ENCODE data around the gene SLC27A2.

Gene SLC27A2

DNA sequence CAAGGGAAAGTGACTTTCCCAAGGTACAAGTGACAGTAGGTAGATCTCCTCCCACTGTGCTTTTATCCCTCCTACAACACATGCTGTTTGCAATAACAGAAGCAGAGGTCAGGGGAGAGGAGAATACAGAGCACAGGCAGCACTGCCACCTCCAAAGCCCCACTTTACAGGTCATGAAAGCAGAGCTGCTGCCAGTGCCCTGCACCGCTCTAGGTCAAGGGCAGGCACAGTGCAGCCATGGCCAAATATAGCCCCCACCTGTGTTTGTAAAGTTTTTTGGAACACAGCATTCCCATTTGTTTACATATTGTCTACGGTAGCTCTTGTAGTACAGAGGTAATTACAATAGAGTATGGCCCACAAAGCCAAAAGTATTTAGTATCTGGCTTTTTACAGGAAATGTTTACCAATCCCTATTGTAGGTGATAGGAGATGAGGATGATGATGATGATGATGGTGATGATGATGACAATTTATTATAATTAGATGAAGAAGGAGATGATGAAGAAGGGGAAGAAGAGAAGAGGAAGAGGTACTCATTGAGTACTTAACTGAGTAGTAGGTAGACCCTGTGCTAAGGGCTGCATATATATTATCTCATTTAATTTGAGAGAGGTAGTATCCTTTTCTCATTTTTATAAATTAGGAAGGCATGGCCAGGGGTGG lies 63.1 kb downstream of the SLC27A2 start:
- no peak for DNase-seq

DNA sequence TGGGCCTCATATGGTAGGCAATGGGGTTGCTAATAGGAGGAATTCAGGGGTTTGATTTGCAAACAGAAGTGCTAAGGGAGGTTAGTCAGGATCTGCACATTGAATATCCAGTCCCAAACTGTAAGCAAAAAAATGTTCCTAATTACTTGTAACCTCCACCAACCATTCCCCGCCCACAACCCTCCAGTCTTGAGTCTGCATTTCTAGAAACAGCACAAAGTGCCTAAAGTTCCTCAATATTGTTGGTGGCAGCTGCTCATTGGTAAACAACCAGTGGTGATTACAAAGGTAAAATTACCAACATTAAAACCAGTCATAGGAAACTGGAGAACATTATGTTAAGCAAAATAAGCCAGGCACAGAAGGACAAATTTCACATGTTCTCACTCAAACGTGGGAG lies 64.6 kb downstream of the SLC27A2 start:
- no peak for DNase-seq

DNA sequence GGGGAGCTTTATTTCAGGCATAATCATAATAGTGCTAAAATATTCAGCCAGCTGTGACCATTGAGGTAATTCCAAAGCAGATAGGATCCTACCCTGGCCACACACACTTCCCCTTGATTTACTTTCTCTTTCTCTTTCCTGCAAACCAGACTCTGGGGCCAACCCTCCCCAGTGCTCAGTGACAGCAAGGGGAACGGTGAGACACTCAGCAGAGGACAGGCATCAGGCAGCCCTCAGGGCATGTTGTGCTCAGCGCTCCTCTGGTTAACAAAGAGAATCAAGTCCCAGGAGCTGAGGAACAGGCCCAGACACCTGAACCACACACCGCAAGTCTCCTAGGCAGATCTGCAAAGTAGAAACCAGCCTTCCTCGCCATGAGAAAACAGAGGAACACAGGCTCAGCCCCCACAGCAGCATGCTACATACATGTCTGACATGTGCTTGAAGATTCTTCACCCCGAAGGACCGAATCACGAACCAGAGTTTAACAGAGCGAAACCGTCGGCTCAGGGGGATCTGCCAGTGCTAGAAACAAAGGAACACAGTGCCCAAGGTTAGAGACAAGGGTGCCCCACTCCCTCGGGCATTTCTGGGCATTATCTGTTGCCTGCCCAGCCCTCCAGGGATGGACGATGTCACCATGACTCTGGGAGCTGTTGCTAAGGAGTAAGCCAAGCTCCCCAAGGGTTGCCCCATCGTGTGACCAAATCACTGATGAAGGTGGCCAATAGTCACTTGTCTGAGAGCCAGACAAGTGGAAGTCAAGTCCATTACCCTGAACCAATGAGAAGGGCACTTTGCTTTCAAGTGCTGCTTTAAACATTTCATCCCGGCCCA lies 66.0 kb downstream of the SLC27A2 start:
- no peak for DNase-seq

DNA sequence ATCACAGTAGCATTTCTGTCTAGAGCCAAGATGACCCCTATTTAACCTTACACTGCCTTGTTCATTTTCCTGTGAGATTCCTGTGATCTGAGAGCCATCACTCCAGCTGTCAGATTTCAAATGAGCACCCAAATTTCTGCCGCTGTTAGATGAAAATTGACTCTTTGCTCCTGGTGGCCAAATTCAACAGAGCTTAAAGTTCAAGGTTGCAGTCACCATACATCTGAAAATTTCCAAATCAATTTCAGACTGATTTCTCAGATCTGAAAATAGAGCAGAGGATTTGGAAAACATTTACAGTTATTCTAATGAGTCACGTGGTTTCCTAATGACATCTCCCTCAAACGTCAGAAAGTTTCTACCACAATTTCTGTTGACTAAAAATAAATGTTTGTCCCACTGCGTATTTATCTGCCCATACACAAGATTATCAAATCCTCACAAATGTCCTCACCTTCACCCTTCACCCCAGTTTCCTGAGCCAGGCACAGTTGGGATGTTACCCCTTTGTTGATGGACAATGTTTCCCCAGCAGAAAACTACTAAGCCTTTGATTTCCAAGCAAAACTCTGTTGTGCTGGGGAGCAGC lies 67.1 kb downstream of the SLC27A2 start:
- DNase-seq = no peak

DNA sequence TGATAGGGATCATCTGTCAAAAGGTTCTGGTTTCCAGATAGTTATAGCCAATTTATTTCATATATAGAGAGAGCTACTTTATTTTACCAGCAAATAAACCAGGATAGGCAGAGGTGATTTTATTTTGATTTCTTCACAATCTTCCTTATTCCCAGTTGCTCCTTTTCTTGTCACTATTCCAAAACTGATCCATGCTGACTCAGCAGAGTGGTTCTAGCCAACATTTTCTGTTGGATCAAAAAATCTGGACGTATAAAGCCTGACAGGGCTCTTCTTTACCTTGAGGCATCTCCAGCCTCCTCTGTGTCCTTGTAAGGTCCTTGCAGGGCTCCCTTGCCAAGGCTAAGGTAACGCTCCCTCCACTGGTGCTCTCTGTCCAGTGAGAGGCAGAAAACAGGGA lies 67.7 kb downstream of the SLC27A2 start:
- no peak for DNase-seq

DNA sequence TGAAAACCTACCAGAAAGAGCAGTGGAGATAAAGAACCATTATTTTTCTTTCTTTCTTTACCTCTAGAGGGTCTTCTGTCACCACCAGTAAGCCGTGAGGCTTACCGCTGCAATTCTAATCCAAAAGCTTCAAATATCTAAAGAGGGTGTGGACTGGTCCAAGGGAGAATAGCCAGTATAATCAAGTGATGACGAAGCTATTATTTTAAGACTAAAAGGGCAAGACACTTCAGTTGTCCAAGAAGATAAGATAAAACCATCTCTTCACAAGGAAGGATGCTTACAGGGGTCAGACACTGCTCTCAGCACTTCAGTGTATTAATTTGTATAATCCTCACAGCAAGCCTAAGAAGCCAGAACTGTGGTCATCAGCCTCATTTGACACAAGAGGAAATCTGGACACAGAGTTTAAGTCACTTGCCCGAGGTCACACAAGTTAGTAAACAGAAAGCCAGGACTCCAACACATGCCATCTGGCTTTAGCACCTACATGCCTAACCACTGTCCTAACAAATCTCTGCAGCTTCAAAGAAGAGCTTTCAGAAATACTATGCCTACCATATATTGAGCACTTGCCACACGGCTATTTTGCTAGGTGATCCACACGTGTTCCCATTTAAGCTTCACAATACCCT lies 68.9 kb downstream of the SLC27A2 start:
- DNase-seq = no peak

DNA sequence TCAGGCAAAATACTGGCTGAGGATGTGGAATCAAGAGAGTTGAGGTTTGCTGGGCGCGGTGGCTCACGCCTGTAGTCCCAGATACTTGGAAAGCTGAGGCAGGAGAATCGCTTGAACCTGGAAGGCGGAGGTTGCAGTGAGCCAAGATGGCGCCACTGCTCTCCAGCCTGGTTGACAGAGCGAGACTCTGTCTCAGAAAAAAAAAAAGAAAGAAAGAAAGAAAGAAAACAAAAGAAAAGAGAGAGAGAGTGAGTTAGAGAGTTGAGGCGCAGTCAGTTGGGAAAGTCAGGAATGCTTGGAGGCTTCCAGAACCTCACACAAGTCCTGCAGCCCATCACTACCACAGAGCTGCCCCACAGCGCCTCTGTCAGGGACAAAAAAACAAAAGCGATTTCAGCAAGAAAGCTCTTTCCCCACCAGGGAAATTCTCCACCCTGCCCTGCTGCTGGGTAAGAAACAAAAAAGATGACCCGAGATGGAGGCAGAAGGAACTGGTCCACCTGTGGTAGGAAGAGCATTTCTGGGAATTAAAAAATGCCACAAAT lies 69.7 kb downstream of the SLC27A2 start:
- no peak for DNase-seq

DNA sequence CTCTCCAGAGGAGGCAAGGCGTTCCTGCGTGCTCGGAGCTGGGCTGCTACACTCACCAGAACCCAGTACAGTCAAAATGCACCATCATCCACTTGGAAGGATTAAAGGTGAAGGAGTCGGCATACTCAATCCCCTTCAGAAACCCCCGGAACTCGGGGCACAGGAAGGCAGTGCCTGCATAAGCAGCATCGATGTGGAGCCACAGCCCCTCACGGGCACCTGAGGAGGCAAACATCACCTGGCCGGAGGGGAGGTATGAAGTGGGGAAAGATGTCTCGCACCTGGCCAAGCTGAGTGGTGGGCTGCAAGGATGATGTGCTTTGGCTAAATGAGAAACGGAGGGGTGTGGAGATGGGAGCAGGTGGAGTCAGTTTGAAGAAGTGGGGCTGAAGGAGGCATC lies 70.6 kb downstream of the SLC27A2 start:
- DNase-seq = no peak

DNA sequence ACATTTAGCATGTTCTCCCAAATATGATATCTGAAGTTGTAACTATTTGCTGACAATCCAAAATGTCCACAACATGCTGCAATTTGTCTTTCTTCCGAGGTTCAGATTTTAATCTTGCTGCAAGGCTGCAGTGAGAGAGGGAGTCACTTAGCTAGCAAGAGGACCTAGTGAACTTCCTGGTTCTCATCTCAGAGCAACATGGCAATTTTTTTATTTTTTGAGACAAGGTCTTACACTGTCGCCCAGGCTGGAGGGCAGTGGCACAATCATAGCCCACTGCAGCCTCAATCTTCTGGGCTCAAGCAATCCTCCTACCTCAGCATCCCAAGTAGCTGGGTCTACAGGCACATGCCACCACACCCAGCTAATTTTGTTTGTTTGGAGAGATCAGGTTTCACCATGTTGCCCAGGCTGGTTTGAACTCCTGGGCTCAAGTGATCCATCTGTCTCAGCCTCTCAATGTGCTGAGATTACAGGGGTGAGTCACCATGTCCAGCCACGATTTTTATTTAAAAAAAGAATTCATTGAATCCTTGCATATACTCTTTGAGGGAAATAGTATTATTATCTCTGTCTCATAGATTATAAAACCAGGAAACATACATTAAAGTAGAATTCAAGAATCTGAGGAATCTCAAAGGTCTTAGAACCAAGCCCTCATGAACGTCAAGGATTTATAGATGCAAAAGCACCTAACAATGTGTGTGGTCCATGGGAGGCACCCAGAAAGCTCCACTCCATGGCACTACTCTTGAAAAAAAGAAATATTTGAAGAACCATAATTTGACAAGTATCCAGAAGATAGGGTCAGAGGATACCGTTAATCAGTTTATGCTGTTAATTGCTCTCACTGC lies 74.4 kb downstream of the SLC27A2 start:
- DNase-seq = no peak

DNA sequence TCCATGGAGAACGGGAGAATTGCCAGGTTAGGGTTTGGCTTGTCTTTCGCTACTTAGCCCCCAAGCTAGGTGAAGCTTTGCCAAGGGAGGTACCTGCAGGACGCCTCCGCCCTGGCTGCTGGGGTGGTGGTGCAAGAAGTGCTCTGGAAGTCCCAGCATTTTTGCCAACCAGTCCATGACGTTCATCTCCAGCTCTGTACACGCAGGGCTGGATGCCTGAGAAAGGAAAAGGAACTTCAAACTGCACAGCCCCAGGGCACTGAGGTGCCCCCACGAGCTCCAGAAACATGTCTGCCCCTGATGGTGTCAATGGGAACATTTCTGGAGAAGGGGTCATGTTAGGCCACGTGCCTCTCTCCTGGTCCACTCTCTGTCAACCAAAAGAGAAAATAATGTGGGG lies 75.3 kb downstream of the SLC27A2 start:
- no peak for DNase-seq

DNA sequence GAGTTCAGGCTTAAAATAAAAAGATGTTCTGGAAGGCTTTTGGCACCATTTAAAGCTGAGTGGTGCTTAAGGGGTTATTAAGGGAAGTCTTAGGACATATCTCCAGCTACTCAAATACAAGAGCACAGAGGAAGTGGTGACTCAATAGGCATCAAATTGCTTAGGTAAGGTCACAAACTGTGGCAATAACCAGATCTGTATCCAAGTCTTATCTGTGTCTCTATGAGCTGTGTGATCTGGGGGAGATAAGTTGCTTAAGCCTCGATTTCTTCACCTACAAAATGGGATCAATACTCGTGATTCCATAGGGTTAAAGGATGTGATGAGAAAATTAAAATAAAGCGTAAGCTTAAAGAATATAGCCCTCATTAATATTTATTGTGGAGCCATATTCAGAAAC lies 75.9 kb downstream of the SLC27A2 start:
- DNase-seq = no peak

DNA sequence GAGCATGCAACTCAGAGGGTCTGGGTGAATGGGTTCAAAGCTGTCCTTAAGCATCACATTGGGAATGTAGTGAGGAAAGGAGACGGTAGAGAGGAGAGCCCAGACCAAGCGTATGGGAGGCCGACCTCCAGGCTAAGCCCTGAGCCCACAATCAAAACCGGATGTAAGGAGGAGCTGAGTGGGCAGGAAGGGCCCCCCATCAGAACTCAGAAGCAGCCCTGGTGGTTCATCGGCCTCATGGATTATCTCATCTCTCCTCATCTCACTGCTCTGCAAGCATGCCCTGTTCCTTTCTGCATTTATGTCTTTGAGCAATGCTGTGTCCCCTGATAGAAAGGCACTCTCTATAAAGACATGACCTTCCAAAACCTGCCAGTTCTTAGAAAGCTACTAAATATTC lies 77.3 kb downstream of the SLC27A2 start:
- DNase-seq = no peak

DNA sequence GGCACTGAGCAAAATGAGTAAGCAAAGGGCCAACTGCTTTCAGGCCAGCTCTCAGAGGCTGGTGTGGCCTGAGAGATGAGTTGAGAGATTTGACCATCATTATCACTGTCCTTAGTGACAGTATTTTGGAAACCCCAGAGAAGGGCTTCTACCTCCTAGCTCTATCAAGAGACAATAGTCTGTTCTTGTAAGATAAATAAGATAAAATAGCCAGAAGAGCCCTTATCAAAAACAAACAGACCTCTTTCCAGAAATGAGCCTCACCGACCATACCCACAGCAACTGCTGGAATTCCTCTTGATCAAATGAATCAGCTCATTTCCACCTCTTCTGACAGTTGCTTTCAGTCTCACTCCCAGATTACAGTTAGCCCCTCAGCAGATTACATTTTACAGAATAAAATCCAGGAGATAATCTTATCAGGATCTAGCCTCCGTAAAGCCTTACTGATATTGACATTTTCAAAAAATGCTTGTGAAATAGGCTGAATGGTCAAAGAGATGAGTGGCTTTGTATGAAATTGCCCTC lies 79.0 kb downstream of the SLC27A2 start:
- DNase-seq = no peak

DNA sequence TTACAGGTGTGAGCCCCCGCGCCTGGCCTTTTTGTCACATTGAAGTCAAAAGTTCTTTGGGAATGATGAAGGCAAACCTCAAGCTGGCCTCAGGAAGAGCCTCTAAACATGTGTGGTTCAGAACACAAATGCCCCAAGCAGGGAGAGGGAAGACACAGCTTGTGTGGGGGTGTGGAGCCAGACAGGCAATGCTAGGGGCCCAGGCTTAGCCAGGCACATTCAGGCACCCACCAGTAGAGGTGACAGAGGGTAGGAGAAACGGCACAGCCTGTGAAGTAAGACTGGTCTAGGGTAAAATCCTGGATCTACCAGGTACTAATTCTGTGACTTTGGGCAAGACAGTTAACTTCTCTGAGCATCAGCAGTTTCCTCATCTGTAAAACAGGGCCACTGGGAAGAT lies 80.0 kb downstream of the SLC27A2 start:
- no peak for DNase-seq

DNA sequence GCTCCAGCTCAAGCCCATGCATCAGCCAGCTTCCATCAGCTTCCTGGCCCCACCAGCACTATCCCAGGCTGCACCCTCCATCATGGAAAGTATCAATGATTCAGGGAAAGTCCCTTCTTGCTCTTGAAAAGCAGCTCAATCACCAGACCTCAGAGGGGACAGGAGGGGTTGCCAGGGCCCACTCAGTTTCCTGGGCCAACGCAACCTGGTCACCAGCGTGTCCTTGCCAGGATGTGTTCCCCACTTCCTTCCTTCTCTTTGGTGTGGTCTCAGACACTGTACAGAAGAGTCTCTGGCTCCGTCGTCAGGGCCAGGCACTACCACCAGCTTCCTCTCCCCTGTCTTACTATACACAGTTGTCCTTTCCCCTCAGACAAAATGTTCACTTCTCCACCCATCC lies 80.5 kb downstream of the SLC27A2 start:
- DNase-seq = no peak

DNA sequence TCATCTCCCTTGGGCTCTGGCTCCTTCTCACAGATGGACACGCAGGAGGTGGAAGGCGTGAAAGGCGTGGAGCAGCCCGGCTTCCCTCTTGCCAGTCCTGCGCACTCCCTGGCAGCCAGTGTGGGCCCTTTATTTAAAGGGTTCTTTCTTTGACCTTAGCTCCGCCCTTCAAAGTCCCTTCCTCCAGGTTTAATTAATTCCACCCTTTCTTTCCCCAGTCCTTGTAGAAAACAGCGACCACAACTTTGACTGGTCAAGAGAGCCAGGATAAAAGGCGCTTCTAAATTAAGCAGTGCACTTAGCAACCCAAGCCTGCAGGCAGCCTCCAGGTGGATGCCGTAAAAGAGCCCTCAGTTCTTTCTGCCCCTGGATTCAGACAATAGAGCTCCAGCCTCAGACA lies 83.6 kb downstream of the SLC27A2 start, which contains the start of gene HDC:
Gene HDC, minus strand, starts transcription at position 107 of the 400 bp plus-strand sequence. Its CDS starts 103 bp downstream, at position 4.
- no peak for DNase-seq

DNA sequence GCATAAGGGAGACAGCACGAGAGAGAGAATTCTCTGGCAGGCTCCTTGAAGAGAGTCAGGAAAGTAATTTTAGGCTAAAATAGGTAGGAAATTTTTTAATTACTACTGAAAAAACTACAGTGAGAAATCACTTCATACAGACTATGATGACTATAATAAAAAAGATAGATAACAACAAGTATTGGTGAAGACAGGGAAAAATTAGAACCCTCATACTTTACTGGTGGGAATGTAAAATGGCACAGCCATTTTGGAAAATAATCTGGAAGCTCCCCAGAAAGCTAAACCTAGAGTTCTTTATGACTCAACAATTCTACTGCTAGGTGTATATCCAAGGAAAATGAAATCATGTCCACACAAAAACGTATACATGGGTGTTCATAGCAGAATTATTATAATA lies 85.6 kb downstream of the SLC27A2 start:
- DNase-seq = no peak

DNA sequence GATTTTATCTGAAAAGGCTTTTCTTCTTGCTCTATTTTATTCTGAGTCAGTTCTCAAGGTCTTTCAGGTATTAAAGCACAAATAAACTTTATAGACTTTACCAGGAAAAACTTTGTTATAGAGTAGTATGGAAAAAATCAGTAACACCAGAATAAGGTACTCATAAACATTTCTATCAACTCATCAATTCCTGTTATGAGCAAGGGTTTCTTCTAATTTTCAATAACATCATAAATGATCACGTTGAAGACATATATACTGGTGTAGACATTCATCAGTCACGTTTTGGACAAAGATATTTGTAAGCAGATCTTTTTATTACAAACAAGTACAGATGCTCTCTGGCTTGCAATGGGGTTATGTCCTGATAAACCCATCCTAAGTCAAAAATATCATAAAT lies 93.1 kb downstream of the SLC27A2 start:
- DNase-seq = no peak

DNA sequence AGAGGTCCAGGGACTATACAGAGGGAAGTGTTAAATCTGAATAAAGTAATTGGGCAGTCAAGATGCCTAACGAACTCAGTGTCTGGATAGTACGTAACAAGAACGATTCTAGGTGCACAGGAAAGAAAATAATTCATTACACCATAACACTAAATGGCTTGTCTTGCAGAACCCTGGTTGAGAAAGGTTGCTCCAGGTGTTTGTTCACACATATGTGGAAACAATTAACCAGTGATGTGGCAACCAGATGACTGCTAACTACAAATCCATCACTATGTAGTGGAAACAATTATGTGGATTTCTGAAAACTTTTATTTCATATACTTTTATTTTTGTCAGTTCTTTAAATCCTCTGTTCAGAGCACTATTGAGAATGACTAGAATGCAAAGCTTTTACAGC lies 93.9 kb downstream of the SLC27A2 start:
- DNase-seq = no peak

DNA sequence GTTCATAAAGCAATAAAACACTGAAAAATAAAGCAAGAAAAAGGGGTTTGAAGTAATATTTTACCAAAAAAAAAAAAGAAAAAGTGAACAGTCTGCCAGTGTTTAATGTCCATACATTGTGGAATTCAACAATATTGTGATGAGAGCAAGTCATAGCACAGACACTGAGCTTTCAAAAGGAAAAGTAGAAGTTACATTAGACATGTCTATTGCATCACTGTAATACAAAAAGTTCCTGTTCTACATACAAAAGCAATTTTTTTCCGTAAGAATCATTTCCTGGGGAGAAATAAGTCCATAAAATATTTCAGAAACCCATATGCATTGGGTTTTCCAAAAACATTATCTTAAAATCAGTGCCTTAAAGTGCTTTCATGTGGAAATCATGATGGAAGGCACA lies 95.4 kb downstream of the SLC27A2 start:
- DNase-seq = no peak

DNA sequence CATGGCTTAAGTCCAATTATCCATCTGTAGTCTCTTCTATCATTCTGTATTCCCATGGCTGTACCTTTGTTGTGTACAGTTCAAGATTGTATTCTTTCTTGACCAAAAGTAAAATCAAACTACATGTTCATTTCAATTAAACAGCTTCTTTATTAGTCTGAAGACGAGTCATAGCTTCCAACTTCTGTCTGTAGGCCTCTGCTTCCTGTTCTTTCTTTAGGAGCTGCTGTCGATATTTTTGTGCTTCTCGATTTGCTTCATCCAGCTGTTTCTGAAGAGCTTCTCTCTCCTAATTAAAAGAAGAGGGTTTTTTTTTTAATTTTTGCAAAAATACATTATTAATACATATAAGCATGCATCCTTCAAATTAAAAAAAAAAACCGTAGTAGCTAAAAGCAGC lies 96.5 kb downstream of the SLC27A2 start:
- no peak for DNase-seq

DNA sequence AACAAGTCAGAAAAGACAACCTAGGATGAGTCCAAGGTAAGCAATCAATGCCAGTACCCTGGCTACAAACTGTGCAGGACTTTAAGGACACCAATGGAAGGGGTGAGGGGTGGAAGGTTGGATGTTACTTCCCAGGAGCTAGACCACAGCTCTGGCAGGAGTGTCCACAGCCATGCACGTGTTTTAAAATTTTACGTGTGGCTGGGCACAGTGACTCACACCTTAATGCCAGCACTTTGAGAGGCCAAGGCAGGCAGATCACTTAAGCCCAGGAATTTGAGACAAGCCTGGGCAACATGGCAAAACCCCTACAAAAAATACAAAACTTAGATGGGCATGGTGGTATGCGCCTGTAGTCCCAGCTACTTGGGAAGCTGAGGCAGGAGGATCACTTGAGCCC lies 98.3 kb downstream of the SLC27A2 start:
- DNase-seq = no peak
